IPS DF 4.7 (cell line): ENCODE measurements around the gene RPS6KA1.
"Not testable (repeated sequence)": the region's sequence is repeated elsewhere in the genome, so short reads cannot be mapped to it uniquely, and the experiment has no call there.

ENCODE experiments used
- DNase-seq: peaks from one replicate; pipeline ENCODE4 v3.0.0-alpha.2; 2013; ENCODE audit warnings: low spot score; ENCODE audit errors: extremely low read depth

RPS6KA1 gene

GRCh38 chr1:26554781-26555180 lies 25.2 kb downstream of the RPS6KA1 start:
- DNase-seq: no peak

GRCh38 chr1:26555550-26555981 lies 26.0 kb downstream of the RPS6KA1 start:
- DNase-seq: no peak

- DNase-seq: no peak
These were observed 26.6 kb downstream of the RPS6KA1 start for GRCh38 chr1:26556111-26556510.

GRCh38 chr1:26557008-26557407 lies 27.4 kb downstream of the RPS6KA1 start:
- DNase-seq: no peak

GRCh38 chr1:26558685-26559048 lies 29.1 kb downstream of the RPS6KA1 start:
- no peak for DNase-seq

- no peak for DNase-seq
These were observed 30.8 kb downstream of the RPS6KA1 start for GRCh38 chr1:26560403-26560780.

GRCh38 chr1:26570287-26570686 lies 40.7 kb downstream of the RPS6KA1 start:
- DNase-seq: no peak

GRCh38 chr1:26571381-26571780 lies 41.8 kb downstream of the RPS6KA1 start:
- DNase-seq: no peak

- no peak for DNase-seq
These were observed 44.5 kb downstream of the RPS6KA1 start for GRCh38 chr1:26574018-26574417.

- no peak for DNase-seq
These were observed 45.2 kb downstream of the RPS6KA1 start for GRCh38 chr1:26574719-26575251.

GRCh38 chr1:26575348-26575747 lies 45.8 kb downstream of the RPS6KA1 start:
- no peak for DNase-seq

GRCh38 chr1:26578167-26578566 lies 48.6 kb downstream of the RPS6KA1 start:
- no peak for DNase-seq

GRCh38 chr1:26579681-26580111 lies 50.1 kb downstream of the RPS6KA1 start:
- DNase-seq: no peak

- DNase-seq: no peak
These were observed 50.6 kb downstream of the RPS6KA1 start for GRCh38 chr1:26580116-26580515.

GRCh38 chr1:26581287-26581651 lies 51.7 kb downstream of the RPS6KA1 start:
- DNase-seq: no peak

- DNase-seq: no peak
These were observed 52.7 kb downstream of the RPS6KA1 start for GRCh38 chr1:26582053-26582835.

GRCh38 chr1:26582836-26583460 lies 53.4 kb downstream of the RPS6KA1 start:
- no peak for DNase-seq

- peak; percentile 16 for DNase-seq
These were observed 54.3 kb downstream of the RPS6KA1 start for GRCh38 chr1:26583646-26584485.

GRCh38 chr1:26584588-26584987 lies 55.0 kb downstream of the RPS6KA1 start:
- not testable (repeated sequence) for DNase-seq

- DNase-seq: no peak
These were observed 55.9 kb downstream of the RPS6KA1 start for GRCh38 chr1:26585471-26585870.

- DNase-seq: no peak
These were observed 63.8 kb downstream of the RPS6KA1 start for GRCh38 chr1:26593385-26593784.

GRCh38 chr1:26594593-26594992 lies 65.0 kb downstream of the RPS6KA1 start:
- DNase-seq: not testable (repeated sequence)
